ENCODE data around the gene SLC40A1.

DNA sequence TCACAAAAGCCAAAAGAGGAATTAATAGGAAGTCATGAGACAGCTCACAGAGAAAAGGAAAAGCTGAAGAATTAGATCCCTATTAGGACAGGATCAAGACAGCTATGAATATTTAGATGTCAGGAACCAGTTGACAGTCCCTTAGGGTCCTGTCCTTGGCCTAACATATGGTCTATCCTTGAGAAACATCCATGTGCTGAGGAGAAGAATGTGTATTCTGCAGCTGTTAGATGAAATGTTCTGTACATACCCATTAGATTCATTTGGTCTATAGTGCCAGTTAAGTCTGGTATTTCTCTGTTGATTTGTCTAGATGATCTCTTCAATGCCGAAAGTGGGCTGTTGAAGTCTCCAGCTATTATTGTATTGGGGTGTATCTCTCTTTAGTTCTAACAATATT is 37.6 kb upstream of the SLC40A1 start:
- no peak for TF ChIP-seq CTCF (IDR thresholded peaks at IDR 0.05)
- TF ChIP-seq EP300 (IDR thresholded peaks at IDR 0.05), result no peak
- TF ChIP-seq POLR2A (IDR thresholded peaks at IDR 0.05), result no peak
